GM21786 (cell line): Measurements from ENCODE around the gene AGMO.
"Not testable (repeated sequence)": the region's sequence is repeated elsewhere in the genome, so short reads cannot be mapped to it uniquely, and the experiment has no call there.

Experiments
- ATAC-seq: cut with Tn5 transposase; IDR thresholded peaks from one replicate; pipeline ENCODE4 v1.9.1; 2021; ENCODE audit not compliant: unreplicated experiment

Gene AGMO

DNA sequence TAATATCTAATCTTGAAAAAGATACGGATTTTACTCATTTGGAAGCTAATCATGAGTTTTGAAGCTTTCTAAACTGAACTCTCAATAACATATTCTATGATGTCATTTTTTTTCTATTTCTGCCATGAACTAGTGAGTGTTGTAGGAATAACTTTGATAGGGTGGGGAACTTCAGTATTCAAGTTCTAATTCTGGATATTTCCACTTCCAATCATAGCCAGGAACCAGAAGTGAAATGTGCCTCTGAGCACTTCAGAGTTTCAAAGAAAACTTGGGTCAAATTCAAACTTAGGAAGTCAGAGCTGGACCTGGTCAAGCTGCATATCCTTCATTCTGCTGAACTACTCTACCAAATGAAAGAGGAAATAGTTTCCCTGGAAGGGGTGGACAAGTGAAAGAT lies 847 bp downstream of the AGMO start:
- ATAC-seq, result no peak

DNA sequence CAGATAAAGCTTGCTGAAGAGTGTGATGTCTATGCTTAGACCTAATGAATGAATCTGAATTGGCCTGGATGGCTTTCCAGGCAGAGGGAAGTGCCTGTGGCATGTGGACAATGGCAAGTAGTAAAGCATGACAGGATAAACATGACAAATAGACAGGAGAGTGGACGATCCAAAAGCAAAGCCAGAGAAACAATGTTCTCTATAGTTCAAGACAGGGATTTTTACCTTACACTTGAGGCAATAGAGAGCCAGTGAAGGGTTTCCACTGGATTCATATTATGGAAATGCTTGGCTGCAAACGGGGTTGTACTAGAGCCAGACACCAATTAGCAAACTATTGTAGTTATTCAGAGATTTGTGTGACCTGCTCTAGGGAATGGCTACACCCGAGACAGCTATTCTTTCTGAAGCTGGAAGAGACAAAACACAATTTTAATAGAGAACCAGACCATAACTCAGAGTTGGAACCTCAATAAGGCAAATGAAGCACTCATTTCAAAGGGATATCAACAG lies 2.3 kb downstream of the AGMO start:
- ATAC-seq, result no peak

DNA sequence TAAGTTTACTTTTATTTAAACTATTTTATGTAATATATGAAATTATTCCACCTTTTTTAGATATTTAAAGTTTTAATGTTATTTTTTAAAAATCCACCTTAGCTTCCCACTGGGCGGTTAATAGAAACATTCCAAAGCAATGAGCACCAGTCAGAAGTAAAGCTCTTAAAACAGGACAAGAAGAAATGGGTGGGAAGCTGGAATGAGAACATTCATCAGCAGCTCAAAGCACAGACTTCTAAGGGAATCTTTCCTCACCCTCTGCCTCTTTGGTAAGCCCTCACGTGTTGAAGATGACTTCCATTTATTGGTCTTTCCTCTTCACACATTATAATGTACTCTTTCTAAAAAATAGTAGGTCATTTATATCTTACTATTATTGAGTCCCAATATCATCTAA lies 3.1 kb downstream of the AGMO start:
- ATAC-seq, result no peak

DNA sequence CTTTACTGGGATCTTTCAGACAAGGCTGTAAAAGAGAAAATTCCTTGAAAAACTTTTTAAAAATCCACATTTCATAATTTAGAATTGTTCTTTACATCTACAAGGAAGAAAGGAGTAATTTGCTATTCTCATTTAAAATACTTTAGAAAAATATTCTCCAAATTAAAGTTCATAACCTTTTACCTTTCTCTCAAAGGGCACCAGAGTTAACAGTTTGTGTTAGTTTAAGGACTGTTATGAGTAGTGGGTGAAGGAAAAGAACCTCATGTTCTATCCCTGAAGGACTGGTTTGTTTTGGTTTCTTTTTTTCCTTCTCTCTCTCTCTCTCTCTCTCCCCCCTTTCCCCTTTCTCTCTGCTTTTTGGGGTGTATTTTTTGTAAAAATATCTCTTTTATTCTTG lies 4.1 kb downstream of the AGMO start:
- ATAC-seq, result no peak

DNA sequence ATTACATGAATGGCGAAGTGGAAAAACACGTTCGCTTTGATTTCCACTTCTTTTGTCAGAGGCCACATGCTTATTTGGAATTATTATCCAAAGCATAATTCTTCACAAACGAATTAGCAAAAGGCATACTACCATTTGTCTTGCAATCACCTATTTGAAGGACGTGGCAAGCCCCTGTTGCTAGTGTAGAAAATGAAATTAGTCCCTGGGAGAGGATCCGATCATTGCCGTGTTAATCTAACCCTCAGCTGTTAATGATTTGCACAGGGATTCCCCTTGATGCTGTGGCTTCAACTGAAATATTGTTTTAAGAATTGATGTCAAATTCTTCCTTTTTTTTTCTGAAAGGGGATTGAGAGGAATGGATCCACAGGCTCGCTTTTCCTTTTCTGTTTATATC lies 4.6 kb downstream of the AGMO start:
- no peak for ATAC-seq

DNA sequence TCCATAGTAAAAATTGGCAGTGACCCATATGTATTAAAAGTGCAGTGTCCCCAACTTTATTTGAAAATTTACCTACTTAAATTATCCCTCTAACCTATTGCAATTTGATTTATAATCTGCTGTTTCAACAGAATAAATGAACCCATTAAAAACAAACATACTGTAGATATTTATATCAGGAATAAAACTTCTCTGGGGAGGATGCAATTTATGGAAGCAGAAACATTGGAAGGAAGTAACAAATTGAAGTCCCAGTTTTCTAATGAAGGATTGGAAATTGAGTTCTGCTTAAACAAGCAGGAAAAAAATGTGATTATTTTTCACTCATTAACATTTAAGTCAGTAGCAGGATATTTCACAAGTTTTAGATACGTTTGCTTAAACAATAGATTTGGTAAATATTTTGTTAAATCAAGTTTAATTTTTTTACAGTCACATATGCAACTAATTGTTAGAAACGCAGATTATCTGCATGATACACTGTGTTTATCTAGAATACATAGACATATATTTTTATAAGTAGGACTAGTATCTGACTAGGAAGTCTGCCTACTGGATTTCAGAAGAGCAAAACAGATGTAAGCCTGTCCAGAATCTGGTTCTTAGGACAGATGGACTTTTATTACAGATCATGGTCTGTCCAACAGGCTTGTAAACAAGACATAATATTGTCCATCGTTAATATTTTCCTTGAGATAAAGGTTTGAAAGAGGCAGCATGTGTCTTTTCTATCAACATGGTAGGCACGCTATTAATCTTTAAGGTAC lies 5.3 kb downstream of the AGMO start:
- no peak for ATAC-seq

DNA sequence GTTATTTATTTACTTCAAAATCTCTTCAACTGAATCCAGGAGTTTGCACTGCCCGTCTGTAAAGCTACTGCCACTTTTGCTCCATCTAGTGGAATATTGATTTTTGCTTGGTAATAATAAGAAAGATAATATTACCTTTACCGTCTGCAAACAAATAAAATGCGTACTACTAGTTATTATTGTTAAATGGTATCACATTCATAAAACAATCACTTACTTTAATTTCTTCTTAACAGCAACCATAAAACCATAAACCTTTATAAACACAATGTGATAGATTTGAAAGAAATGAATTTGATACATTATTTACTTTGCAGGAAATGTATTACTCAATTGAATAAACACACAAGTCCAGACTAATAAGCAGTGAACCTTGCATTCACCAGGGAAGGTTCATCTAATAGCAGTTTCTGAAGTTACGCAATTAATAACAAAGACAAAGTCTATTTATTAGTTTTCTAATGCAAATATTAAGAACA lies 6.4 kb downstream of the AGMO start:
- ATAC-seq, result no peak

DNA sequence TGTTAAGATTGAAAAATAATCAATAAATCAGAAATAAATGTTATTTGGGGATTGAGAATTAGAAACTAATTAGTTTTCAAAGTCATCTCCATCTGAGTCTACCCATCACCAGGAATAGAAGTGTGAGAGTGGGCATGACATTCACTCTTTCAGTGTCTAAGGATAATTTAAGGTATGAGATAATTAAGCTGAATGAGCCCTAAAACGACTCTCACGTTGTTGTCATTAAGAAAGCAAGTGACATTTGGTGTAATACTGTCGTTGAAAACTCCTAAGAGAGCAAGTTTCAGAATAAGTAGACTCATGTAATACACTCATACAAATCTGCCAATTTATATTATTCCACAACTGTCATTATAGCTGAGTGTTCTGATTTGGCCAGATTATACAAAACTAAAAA lies 7.1 kb downstream of the AGMO start:
- no peak for ATAC-seq

DNA sequence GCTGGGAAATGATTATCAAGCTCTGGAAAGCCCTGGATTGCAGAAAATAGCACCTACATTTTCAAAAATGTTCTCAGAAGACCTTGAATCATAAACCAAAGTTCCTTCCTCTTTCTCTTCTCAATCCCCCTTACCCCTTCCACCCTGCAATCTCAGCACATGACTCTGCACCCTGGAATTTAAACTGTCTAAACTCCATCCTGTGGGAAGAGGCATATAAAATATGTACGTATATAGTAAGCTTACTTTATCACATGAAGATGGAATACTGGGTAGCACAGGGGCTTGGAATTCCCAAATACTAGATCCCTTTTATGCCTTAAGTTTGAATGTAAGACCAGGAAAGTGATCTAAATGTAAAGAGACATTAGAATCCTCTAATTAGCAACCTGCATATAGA lies 7.7 kb downstream of the AGMO start:
- no peak for ATAC-seq

DNA sequence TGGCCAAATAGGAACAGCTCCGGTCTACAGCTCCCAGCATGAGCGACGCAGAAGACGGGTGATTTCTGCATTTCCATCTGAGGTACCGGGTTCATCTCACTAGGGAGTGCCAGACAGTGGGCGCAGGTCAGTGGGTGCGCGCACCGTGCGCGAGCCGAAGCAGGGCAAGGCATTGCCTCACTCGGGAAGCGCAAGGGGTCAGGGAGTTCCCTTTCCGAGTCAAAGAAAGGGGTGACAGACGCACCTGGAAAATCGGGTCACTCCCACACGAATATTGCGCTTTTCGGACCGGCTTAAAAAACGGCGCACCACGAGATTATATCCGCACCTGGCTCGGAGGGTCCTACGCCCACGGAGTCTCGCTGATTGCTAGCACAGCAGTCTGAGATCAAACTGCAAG lies 14.5 kb downstream of the AGMO start:
- not testable (repeated sequence) for ATAC-seq

DNA sequence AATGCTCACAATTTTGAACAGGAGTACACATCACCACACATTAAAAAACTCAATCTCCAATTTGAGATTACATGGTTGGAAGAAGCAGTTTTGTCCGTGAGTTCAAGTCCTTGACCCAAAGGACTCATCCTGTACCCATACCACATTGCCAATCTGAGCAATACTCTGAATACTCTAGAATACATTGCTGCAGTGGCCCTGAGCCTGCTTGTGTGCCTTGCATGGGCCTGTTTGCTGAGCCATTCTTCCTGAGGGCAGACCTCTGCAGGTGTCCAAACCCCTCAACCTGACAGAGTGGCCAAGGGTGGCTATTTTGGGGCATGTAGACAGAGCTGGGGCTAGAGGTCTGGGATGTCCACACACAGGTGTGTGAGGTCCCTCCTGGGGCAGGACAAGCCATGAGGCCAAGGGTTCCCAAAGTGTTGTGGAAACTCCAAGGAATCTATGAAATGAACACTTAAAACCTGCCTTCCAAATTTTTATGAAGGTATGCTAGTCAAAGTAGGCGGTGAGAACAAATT lies 15.5 kb downstream of the AGMO start:
- ATAC-seq, result no peak

DNA sequence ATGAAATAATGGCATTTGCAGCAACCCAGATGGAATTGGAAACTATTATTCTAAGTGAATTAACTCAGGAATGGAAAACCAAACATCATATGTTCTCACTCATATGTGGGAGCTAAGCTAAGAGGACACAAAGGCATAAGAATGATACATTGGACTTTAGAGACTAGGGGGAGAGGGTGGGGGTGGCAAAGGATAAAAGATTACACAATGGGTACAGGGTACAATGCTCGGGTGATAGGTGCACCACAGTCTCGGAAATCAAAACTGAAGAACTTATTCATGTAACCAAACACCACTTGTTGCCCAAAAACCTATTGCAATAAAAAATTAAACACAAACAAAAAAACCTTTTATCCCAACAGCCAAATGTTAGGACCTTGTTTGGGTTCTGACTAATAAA lies 17.8 kb downstream of the AGMO start:
- ATAC-seq, result no peak

DNA sequence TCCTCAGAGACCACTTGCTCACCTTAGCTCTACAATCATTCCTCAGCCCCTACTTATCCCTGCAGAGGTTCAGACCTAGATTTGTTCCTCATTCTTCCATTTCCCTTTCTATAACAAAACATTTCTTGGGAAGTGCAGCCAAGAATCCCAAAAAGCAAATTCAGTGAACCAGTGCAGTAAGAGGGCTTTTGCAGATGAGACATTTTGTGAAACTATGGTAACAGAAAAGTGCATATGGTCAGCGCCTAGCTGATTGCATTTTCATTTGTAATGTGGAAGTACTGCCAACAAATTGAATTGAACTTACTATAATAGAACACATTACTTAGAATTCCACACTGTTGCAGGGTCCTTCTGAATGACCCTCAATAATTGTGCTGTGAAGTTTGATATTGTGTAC lies 18.6 kb downstream of the AGMO start:
- ATAC-seq, result no peak

DNA sequence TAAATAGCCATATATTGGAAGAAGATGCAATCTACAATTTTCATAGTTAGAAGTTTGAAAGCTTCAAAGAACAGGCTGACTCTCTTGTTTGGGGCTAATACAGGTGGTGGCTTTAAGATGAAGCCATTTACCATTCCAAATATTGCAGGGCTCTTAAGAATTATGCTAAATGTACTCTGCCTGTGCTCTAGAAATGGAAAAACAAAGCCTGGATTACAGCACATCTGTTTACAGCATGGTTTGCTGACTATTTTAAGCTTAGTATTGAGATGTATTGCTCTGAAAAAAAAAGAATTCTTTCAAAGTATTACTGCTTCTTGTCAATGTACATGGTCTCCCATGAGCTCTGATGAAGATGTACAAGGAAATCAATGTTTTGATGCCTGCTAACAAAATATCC lies 34.2 kb downstream of the AGMO start:
- no peak for ATAC-seq

DNA sequence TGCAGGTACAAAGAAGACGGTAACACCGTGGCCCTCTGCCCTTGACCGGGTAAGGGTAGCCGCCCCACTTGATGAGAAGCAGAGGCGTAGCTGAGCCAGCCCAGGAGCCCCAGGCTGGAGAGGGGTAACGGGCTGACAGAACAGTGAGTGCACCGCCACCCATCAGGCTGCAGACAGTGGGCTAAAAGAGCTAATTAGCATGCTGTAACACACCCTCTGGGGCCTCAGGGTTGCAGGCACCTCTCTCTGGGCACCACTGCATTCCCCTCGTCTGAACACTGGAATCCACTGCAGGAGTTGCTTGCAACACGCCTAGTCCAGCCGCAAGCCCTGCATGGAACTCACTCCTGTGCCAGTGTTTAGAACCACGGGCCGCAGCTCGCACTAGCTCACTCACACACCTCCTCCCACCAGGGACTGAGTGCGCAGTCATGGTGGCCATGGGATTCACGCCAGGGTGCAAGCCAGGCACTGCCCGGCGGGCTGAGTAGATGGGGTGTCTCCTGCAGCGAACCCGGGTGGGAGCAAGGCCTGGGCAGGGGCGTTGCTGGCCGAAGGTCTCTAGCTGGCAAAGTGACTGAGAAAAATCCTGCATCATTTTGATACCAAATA lies 36.1 kb downstream of the AGMO start:
- no peak for ATAC-seq

DNA sequence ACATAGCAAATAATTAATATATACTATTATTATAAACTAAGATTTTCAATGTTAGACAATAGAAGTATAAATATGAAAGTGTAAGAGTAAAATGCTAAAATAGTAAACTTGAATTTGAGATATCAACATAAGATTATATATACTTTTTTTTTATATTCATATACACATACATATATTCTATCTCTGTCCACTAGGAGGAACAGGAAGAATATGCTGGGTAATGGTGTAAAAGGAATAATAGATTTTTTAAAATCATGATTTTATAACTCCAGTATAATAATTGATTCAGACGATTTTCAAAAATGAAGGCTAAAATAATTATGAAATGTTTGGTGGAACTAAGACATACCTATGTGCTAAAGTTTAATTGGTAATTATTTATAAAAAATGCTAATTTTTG lies 37.7 kb downstream of the AGMO start:
- ATAC-seq, result no peak

DNA sequence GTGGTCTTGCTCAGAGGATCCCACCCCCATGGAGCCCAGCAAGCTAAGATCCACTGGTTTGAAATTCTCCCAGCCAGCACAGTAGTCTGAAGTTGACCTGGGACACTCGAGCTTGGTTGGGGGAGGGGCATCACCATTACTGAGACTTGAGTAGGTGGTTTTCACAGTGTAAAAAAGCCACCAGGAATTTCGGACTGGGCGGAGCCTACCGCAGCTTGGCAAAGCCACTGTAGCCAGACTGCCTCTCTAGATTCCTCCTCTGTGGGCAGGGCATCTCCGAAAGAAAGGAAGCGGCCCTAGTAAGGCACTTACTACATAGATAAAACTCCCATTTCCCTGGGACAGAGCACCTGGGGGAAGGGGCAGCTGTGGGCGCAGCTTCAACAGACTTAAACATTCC lies 44.0 kb downstream of the AGMO start:
- not testable (repeated sequence) for ATAC-seq

DNA sequence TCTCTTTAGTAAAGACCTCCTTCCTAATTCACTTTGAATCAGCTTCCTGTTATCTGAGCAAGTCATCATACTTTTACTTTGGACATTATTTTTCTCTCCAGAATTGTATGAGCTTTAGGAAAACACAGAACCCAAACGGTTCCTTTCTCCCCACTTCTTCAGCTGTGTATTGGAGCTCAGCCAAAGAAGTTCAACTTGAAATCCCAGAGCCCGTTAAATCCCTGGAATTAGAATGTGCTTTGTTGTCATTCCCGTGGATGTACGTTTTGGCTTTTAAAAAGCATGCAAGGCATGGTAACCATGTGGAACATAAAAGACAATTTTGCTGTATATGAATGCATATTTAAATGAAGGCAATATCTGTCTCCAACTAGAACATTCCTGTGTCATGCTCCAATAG lies 46.6 kb downstream of the AGMO start:
- ATAC-seq, result no peak

DNA sequence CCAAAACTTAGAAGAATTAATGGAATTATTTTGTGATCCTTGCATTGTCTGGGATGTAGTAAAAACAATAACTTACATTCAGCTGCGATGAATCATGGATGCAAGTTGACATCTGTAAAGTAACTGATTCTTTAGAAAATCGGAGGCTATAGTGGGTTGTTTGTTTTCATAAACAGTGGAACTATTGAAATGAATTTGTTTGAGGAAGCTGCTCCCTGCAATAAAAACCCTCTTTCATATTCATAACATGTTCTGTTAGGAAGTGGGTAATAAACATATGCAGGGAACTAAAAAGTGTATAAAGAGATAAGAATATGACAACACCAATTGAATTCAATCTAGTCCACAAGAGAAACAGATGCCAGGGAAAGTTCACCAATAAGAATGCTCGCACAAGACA lies 53.6 kb downstream of the AGMO start:
- ATAC-seq, result no peak

DNA sequence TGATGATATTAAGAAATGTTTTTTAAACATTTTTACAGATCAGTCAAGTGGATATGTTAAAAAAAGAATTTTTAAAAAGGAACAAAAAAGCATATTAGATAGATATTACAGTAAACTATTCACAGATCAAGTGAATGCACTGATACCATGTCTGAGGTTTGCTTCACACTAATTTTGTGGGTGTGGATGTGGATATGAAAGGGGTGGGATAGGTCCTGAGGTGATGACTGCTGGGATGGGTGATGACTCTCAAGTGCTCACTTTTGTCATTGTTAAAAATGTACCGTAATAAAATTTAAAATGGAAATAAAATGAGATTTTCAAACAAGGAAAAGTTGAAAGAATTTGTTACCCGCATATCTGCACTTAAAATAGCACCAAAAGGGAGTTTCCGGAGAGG lies 54.1 kb downstream of the AGMO start:
- ATAC-seq, result no peak

DNA sequence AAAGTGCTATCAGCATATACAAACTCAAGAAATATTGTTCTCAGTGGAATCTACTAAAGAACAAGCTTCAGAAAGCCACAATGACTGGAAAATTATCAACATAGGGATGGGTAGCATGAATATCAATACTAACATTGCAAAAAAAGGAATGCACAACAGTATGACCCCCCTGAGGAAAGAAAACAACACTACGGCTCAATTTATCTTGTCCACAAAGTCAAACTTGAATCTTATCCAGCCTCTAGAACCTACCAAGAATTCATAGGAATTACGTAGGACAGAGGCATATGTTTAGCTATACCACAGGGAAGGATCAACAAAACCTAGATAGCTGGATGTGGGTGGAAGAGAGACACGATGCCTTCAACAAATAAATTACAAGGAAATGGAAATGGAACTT lies 54.6 kb downstream of the AGMO start:
- ATAC-seq, result no peak

DNA sequence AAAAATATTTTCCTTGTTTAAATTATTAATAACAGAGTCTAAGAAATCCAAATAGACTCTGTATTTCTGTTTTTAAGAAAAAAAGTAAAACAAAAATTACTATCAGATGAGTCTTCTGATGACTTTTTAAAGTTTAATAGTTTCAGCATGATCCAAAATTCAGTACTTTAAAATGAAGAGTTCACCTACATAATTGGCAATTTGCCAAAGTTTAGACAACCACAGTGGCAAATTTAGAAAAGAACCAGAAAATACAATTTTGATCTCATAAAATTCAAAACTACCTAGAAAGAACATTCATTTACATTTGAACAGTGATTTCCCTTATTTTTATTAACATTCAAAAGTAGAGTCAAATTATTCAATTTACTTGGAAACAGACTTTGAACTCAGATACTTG lies 56.1 kb downstream of the AGMO start:
- ATAC-seq, result no peak
